H1 (cell line): ENCODE results near the gene FXYD7. TPM values are rescaled to one million over a fixed set of nuclear protein-coding genes. Genes with fewer than 3 reads are reported as not detected.

ENCODE experiments used
- CHD7 ChIP-seq: fragments of 300-600 bp; sonication (generic); IDR thresholded peaks from 2 replicates; pipeline ENCODE4 v1.7.1; 2012; ENCODE audit warnings: low read length, moderate library complexity, mild to moderate bottlenecking, inconsistent platforms; ENCODE audit not compliant: insufficient replicate concordance
- SUZ12 ChIP-seq: fragments of 200-600 bp; sonication (generic); IDR thresholded peaks from 2 replicates; pipeline ENCODE4 v1.6.1; 2012; ENCODE audit warnings: mild to moderate bottlenecking, inconsistent platforms, low read length, moderate library complexity, mixed read lengths
- YY1 ChIP-seq: IDR thresholded peaks from 2 replicates; pipeline ENCODE4 v1.6.1; 2011; ENCODE audit warnings: low read depth, mild to moderate bottlenecking, low read length
- polyA plus RNA-seq, 7 experiments: library from polyadenylated mRNA; depleted of rRNA in 3 of 7; stranded (reverse) in 5 of 7; unstranded in 2 of 7; fragments of >200 nt in 5 of 7; fragments of 200-250 nt in 2 of 7; gene quantifications; 1 replicate in 5 of 7; 2 replicates in 1 of 7; 4 replicates in 1 of 7; pipeline versions ENCODE4 v1.2.1 to v1.2.3, GENCODE V29; 2011 to 2013; ENCODE audit warnings: missing spikeins in 2 of 7, mixed read lengths in 2 of 7
- total RNA-seq: library from RNA; stranded (reverse); fragmentation: NEBNext Ultra II Directional; extraction: Animal tissue kit (Norgen Biotek cat#: 25700); gene quantifications from 2 replicates; pipeline ENCODE4 v1.2.1, GENCODE V29; 2021

The FXYD7 gene
- total and polyA plus RNA-seq, 2 of the 8 experiments (the other 6 are each of a cell fraction or from before 2014, with no cell fraction given), result 12.1 to 14.3 TPM

GRCh38 chr19:35108730-35109129 is 34.3 kb upstream of the FXYD7 start (continued):
- TF ChIP-seq CHD7, result no peak
- TF ChIP-seq YY1, result no peak
- TF ChIP-seq SUZ12, result no peak
